CD8-positive, alpha-beta memory T cell (primary cell): Measurements from ENCODE around the gene FZD1. TPM values are rescaled to one million over a fixed set of nuclear protein-coding genes. Genes with fewer than 3 reads are reported as not detected.

Experiments
- CTCF ChIA-PET: fragments of 350-600 bp; sonication (Branson Sonifier 250); formaldehyde crosslinking; loops from one replicate; lab custom pipeline; 2021; ENCODE audit warnings: antibody characterized with exemption; lab: Charles Lee
- POLR2A ChIA-PET: fragments of 350-600 bp; sonication (Branson Sonifier 250); formaldehyde crosslinking; loops from one replicate; lab custom pipeline; 2021; ENCODE audit warnings: antibody characterized with exemption; lab: Charles Lee
- DNase-seq, 5 donors: peaks; one replicate each; pipeline versions ENCODE4 v3.0.0 to v3.0.0-alpha.2; 2020 to 2022; ENCODE audit warnings: mixed read lengths in 1 of 5
- H3K27ac ChIP-seq: one replicate; pipeline ENCODE4 v1.7.0; 2013; ENCODE audit warnings: low read depth, mild to moderate bottlenecking, low read length, moderate library complexity
- H3K27me3 ChIP-seq: 2 replicates; pipeline ENCODE4 v1.7.0; 2013; ENCODE audit warnings: low read length, mild to moderate bottlenecking; ENCODE audit not compliant: insufficient read depth, poor library complexity, severe bottlenecking
- H3K36me3 ChIP-seq: 2 replicates; pipeline ENCODE4 v1.7.0; 2013; ENCODE audit warnings: mild to moderate bottlenecking, low read length, moderate library complexity; ENCODE audit not compliant: insufficient read depth
- H3K4me1 ChIP-seq: 2 replicates; pipeline ENCODE4 v1.7.0; 2013; ENCODE audit warnings: mild to moderate bottlenecking, low read length, moderate library complexity; ENCODE audit not compliant: insufficient read depth
- H3K4me3 ChIP-seq: 2 replicates; pipeline ENCODE4 v1.7.0; 2013; ENCODE audit warnings: mild to moderate bottlenecking, low read length
- H3K9me3 ChIP-seq: 2 replicates; pipeline ENCODE4 v1.7.0; 2013; ENCODE audit warnings: mild to moderate bottlenecking, low read length
- H3K27ac Mint-ChIP-seq, 8 donors: one replicate each; pipeline ENCODE4 v1.8.0; 2020 to 2021; ENCODE audit warnings: mixed read lengths in 8 of 8, mild to moderate bottlenecking in 6 of 8, inconsistent platforms in 3 of 8, moderate library complexity in 3 of 8
- H3K27me3 Mint-ChIP-seq, 2 donors: one replicate each; pipeline ENCODE4 v1.8.0; 2020 to 2021; ENCODE audit warnings: mixed read lengths in 2 of 2, mild to moderate bottlenecking in 1 of 2, moderate library complexity in 1 of 2
- H3K36me3 Mint-ChIP-seq, 3 donors: one replicate each; pipeline ENCODE4 v1.8.0; 2020 to 2021; ENCODE audit warnings: mixed read lengths in 3 of 3, inconsistent platforms in 1 of 3, mild to moderate bottlenecking in 1 of 3
- H3K4me1 Mint-ChIP-seq, 3 donors: one replicate each; pipeline ENCODE4 v1.8.0; 2020 to 2021; ENCODE audit warnings: mixed read lengths in 3 of 3, inconsistent platforms in 1 of 3, mild to moderate bottlenecking in 1 of 3
- H3K4me3 Mint-ChIP-seq, 7 donors: one replicate each; pipeline ENCODE4 v1.8.0; 2020 to 2021; ENCODE audit warnings: mixed read lengths in 7 of 7, mild to moderate bottlenecking in 6 of 7, moderate library complexity in 4 of 7, inconsistent platforms in 2 of 7
- H3K9me3 Mint-ChIP-seq, 5 donors: one replicate each; pipeline ENCODE4 v1.8.0; 2020 to 2022; ENCODE audit warnings: mixed read lengths in 5 of 5, mild to moderate bottlenecking in 3 of 5, moderate library complexity in 2 of 5, inconsistent platforms in 1 of 5
- polyA plus RNA-seq: library from polyadenylated mRNA; unstranded; fragments of 300-500 nt; fragmentation: Illumina TruSeq; gene quantifications from one replicate; pipeline ENCODE4 v1.2.3, GENCODE V29; 2021
- total RNA-seq, 2 experiments: library from RNA; stranded (reverse); gene quantifications; one replicate each; pipeline ENCODE4 v1.2.3, GENCODE V29; 2021

FZD1 gene
- total and polyA plus RNA-seq, 3 experiments from 2014 or later, result 0.02 to 0.04 TPM; not detected in 1

DNA sequence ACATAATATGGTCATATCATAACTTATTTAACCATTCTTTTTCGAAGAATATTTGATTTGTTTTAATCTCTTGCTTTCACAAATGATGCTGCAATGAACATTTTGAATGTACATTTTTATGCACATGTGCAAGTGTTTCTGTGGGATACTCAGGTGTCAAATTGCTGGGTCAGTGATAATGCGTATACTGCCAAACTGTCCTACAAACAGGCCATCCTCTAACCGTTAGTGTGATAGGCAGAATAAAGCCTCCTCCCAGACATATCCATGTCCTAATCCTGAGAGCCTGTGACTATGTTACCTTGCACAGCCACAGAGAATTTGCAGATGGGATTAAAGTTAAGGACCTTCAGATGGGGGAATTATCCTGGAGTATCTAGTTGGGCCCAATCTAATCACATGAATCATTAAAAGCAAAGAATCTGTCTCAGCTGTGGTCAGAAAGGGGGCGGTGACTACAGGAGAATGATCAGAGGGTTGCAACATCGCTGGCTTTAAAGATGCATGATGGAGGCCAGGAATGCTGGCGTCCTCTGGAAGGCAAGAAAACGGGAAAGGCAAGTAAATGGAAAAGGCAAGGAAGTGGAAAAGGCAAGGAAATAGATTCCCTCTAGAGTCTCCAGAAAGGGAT, 46.7 kb downstream of the FZD1 start:
- no peaks in the 10 kb centered on the region for H3K27me3 Mint-ChIP-seq
- no peaks in the 10 kb centered on the region for H3K36me3 ChIP-seq
- no peaks in the 10 kb centered on the region for H3K27me3 ChIP-seq
- POLR2A ChIA-PET, result no interaction called here
- H3K4me3 Mint-ChIP-seq, result no peak overlapping the region
- H3K27ac ChIP-seq, result no peak overlapping the region
- H3K4me1 Mint-ChIP-seq, result no peaks in the 10 kb centered on the region
- CTCF ChIA-PET, result no interaction called here
- no peaks in the 10 kb centered on the region for H3K9me3 ChIP-seq
- no peak for DNase-seq
- no peak overlapping the region for H3K27ac Mint-ChIP-seq
- no peak overlapping the region for H3K4me3 ChIP-seq
- H3K36me3 Mint-ChIP-seq, result no peaks in the 10 kb centered on the region
- H3K4me1 ChIP-seq, result no peaks in the 10 kb centered on the region
- peaks cover 0 to 4% (median 0%) of the 10 kb centered on the region in 5 donors for H3K9me3 Mint-ChIP-seq

- Histone ChIP-seq H3K9me3 (no peaks in the 10 kb centered on the region), H3K36me3 (no peaks in the 10 kb centered on the region), H3K4me1 (no peaks in the 10 kb centered on the region), H3K27me3 (no peaks in the 10 kb centered on the region), H3K4me3 (no peak overlapping the region), H3K27ac (no peak overlapping the region)
- ChIA-PET POLR2A (no interaction called here), CTCF (no interaction called here)
- Mint-ChIP-seq H3K4me3 (no peak overlapping the region), H3K27ac (no peak overlapping the region), H3K4me1 (no peaks in the 10 kb centered on the region), H3K27me3 (no peaks in the 10 kb centered on the region), H3K36me3 (no peaks in the 10 kb centered on the region), H3K9me3 (peaks cover 0 to 4% (median 0%) of the 10 kb centered on the region in 5 donors)
- no peak for DNase-seq
Measured at GRCh38 chr7:91311839-91312238, 47.6 kb downstream of the FZD1 start.

- Histone ChIP-seq H3K27me3 (no peaks in the 10 kb centered on the region), H3K4me1 (no peaks in the 10 kb centered on the region), H3K36me3 (no peaks in the 10 kb centered on the region), H3K27ac (no peak overlapping the region), H3K4me3 (no peak overlapping the region), H3K9me3 (no peaks in the 10 kb centered on the region)
- H3K9me3 Mint-ChIP-seq, result peaks cover 0 to 4% (median 0%) of the 10 kb centered on the region in 5 donors
- no peaks in the 10 kb centered on the region for H3K27me3 Mint-ChIP-seq
- DNase-seq, result no peak
- no peaks in the 10 kb centered on the region for H3K4me1 Mint-ChIP-seq
- no peak overlapping the region for H3K4me3 Mint-ChIP-seq
- POLR2A ChIA-PET, result no interaction called here
- H3K27ac Mint-ChIP-seq, result no peak overlapping the region
- CTCF ChIA-PET, result no interaction called here
- no peaks in the 10 kb centered on the region for H3K36me3 Mint-ChIP-seq
Measured at GRCh38 chr7:91313113-91313512, 48.9 kb downstream of the FZD1 start.

DNA sequence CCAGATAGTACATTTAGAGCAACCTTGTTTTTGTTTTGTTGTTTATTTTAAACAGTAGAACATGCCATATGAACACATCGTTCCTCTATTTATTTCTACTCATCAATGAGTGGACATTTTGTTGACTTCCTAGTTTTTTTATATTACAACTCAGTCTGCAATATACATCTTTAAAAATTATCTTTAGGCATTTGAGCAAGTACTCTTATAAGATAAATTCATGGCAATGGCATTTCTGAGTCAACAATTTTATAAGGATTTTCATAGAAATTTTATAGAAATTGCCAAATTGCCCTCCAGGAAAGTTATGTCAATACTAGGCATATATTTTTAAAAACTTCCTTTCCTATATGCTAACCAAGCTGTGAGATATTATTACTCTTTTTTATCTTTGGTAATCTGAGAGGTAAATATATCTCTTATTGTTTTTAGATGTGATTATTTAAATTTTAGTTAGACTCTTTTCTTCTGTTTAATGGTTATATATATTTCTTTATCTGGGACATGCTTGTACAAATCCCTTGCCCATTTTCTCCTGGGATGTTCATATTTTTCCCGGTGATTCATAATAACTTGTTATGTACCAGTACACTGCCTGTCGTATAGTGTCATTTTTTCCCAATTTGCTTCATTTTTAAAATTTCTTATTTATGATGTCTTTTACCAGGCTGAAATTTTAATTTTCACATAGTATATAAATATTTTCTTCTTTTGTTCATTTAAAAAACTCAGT, 50.5 kb downstream of the FZD1 start:
- H3K4me3 Mint-ChIP-seq, result no peak overlapping the region
- no peak overlapping the region for H3K27ac ChIP-seq
- no peak overlapping the region for H3K4me3 ChIP-seq
- no peaks in the 10 kb centered on the region for H3K27me3 Mint-ChIP-seq
- ChIA-PET CTCF (no interaction called here), POLR2A (no interaction called here)
- H3K27ac Mint-ChIP-seq, result no peak overlapping the region
- H3K36me3 ChIP-seq, result no peaks in the 10 kb centered on the region
- no peaks in the 10 kb centered on the region for H3K9me3 ChIP-seq
- H3K4me1 ChIP-seq, result no peaks in the 10 kb centered on the region
- peaks cover 0 to 7% (median 0%) of the 10 kb centered on the region in 5 donors for H3K9me3 Mint-ChIP-seq
- no peaks in the 10 kb centered on the region for H3K4me1 Mint-ChIP-seq
- H3K27me3 ChIP-seq, result no peaks in the 10 kb centered on the region
- no peak for DNase-seq
- H3K36me3 Mint-ChIP-seq, result no peaks in the 10 kb centered on the region

DNA sequence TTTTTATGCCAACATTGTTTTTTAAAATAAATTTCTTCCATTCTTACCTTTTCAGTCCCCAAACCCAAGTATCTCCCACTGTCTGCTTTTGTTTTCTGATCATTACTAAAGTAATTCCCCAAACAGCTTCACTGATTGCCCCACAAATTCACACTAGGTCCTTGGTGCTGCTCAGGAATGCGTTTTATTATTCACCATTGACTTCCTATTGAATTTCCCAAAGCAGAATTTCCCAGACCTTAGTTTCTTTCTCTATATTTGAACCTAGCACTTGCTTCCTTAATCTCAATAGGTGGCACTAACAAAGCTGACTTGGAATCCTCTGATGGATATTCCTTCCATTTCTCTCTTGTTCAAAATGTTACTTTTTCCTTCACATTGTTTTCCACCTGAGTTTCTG, 52.2 kb downstream of the FZD1 start:
- ChIA-PET CTCF (no interaction called here), POLR2A (no interaction called here)
- H3K4me3 ChIP-seq, result no peak overlapping the region
- no peak overlapping the region for H3K27ac ChIP-seq
- no peaks in the 10 kb centered on the region for H3K4me1 Mint-ChIP-seq
- no peaks in the 10 kb centered on the region for H3K36me3 ChIP-seq
- no peaks in the 10 kb centered on the region for H3K9me3 ChIP-seq
- peaks cover 0 to 7% (median 0%) of the 10 kb centered on the region in 5 donors for H3K9me3 Mint-ChIP-seq
- H3K4me1 ChIP-seq, result no peaks in the 10 kb centered on the region
- H3K27ac Mint-ChIP-seq, result no peak overlapping the region
- DNase-seq, result no peak
- H3K36me3 Mint-ChIP-seq, result no peaks in the 10 kb centered on the region
- no peaks in the 10 kb centered on the region for H3K27me3 ChIP-seq
- H3K27me3 Mint-ChIP-seq, result no peaks in the 10 kb centered on the region
- no peak overlapping the region for H3K4me3 Mint-ChIP-seq

DNA sequence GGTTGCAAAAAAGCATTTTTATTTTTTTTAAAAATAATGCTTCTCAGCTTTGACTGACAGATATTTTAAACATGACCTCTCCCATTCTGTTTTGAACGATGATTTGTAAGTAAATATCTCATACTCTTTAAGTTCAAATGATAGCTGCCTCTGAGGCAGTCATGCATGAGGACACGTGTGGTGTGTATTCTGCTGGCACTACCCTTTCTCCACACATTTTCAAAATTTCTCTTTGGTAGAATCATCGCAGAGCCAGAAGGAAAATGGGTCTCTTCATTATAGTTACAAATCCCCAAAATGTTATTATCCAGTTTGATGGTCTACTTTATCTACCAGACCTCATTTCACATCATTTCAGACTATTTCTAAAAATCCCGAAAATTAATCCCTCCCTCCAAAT, 55.1 kb downstream of the FZD1 start:
- Histone ChIP-seq H3K4me1 (no peaks in the 10 kb centered on the region), H3K27ac (no peak overlapping the region), H3K4me3 (no peak overlapping the region), H3K36me3 (no peaks in the 10 kb centered on the region), H3K27me3 (no peaks in the 10 kb centered on the region), H3K9me3 (no peaks in the 10 kb centered on the region)
- Mint-ChIP-seq H3K27ac (no peak overlapping the region), H3K36me3 (no peaks in the 10 kb centered on the region), H3K4me3 (no peak overlapping the region), H3K27me3 (no peaks in the 10 kb centered on the region), H3K4me1 (no peaks in the 10 kb centered on the region), H3K9me3 (peaks cover 0 to 7% (median 0%) of the 10 kb centered on the region in 5 donors)
- DNase-seq, result no peak
- POLR2A ChIA-PET, result no interaction called here
- CTCF ChIA-PET, result no interaction called here

- H3K27me3 Mint-ChIP-seq, result no peaks in the 10 kb centered on the region
- Histone ChIP-seq H3K27ac (no peak overlapping the region), H3K4me1 (no peaks in the 10 kb centered on the region), H3K27me3 (no peaks in the 10 kb centered on the region), H3K9me3 (no peaks in the 10 kb centered on the region), H3K4me3 (no peak overlapping the region), H3K36me3 (no peaks in the 10 kb centered on the region)
- CTCF ChIA-PET, result no interaction called here
- H3K4me3 Mint-ChIP-seq, result no peak overlapping the region
- no peaks in the 10 kb centered on the region for H3K4me1 Mint-ChIP-seq
- POLR2A ChIA-PET, result no interaction called here
- no peak for DNase-seq
- H3K27ac Mint-ChIP-seq, result no peak overlapping the region
- H3K36me3 Mint-ChIP-seq, result no peaks in the 10 kb centered on the region
- peaks cover 0 to 7% (median 0%) of the 10 kb centered on the region in 5 donors for H3K9me3 Mint-ChIP-seq
Measured at GRCh38 chr7:91320366-91321078, 56.3 kb downstream of the FZD1 start.
